ENCODE data around the gene GRK2. TPM values are rescaled to one million over a fixed set of nuclear protein-coding genes. Genes with fewer than 3 reads are reported as not detected.
A peak's percentile ranks its signal among the peaks of the same experiment; 100 is the strongest.

Gene GRK2
- total RNA-seq, 3 donors from 2014 or later = 41.1 to 52.8 (median 52.1) TPM

DNA sequence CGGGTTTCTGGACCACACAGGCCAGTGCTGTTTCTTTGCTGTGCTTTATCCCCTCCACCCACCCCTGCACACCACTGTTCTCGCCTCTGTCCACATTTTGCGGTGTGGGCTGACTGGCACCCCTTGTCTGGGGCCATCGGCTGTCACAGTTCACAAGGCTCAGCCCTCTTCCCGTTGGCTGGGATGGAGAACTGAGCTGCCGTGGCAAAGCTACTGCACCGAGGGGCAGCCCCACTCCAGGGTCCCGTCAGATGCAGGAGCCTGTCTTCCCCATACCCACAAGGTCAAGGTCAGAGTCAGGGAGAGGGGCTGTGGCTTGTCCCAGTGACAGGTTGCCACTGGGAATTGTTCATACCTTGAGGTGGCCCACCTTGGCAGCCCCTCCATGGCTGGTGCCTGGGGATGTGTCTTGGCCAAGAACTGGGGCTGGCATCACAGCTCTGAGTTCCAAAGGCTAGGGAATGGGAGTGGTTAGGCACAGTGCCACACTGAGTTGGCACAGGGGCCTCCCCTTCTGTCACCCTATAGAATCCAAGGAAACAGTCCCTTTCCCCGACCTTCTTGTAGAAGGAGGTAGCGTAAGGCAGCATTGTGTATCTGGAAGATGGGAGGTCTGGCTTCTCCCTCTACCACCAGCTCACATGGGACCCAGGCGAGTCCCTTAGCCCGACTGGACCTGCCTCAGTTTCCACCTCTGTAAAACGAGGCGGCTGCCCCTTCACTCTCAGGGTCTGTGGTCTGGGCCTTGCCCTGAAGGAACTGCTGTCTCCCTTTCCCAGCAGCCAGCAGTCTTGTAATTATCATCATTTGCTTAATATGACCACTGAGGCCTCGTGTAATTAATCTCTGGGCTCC lies 3.4 kb downstream of the GRK2 start:
- Histone ChIP-seq H3K36me3 (no peaks in the 10 kb centered on the region), H3K9me3 (no peaks in the 10 kb centered on the region), H3K4me3 (peak overlapping the region; percentile 12 to 99 (median 21)), H3K27ac (peak overlapping the region; percentile 74 to 92), H3K4me1 (peaks cover 34 to 58% of the 10 kb centered on the region in 2 donors), H3K27me3 (no peaks in the 10 kb centered on the region)
- intact Hi-C loops (cut with DNase I; ENCODE audit: low total_unique reads) = loop anchor here (2.0 kb wide), 1 partner anchor 55 kb away; no protein-coding TSS in a partner anchor
- DNase-seq (ENCODE audit: low spot score in 2 of 2) = no peak
- TF ChIP-seq POLR2A (IDR thresholded peaks at IDR 0.05) (no peak), POLR2AphosphoS5 (IDR thresholded peaks at IDR 0.05) (no peak)
- TF ChIP-seq, protein P1, sequence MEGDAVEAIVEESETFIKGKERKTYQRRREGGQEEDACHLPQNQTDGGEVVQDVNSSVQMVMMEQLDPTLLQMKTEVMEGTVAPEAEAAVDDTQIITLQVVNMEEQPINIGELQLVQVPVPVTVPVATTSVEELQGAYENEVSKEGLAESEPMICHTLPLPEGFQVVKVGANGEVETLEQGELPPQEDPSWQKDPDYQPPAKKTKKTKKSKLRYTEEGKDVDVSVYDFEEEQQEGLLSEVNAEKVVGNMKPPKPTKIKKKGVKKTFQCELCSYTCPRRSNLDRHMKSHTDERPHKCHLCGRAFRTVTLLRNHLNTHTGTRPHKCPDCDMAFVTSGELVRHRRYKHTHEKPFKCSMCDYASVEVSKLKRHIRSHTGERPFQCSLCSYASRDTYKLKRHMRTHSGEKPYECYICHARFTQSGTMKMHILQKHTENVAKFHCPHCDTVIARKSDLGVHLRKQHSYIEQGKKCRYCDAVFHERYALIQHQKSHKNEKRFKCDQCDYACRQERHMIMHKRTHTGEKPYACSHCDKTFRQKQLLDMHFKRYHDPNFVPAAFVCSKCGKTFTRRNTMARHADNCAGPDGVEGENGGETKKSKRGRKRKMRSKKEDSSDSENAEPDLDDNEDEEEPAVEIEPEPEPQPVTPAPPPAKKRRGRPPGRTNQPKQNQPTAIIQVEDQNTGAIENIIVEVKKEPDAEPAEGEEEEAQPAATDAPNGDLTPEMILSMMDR (IDR thresholded peaks at IDR 0.05) = no peak

DNA sequence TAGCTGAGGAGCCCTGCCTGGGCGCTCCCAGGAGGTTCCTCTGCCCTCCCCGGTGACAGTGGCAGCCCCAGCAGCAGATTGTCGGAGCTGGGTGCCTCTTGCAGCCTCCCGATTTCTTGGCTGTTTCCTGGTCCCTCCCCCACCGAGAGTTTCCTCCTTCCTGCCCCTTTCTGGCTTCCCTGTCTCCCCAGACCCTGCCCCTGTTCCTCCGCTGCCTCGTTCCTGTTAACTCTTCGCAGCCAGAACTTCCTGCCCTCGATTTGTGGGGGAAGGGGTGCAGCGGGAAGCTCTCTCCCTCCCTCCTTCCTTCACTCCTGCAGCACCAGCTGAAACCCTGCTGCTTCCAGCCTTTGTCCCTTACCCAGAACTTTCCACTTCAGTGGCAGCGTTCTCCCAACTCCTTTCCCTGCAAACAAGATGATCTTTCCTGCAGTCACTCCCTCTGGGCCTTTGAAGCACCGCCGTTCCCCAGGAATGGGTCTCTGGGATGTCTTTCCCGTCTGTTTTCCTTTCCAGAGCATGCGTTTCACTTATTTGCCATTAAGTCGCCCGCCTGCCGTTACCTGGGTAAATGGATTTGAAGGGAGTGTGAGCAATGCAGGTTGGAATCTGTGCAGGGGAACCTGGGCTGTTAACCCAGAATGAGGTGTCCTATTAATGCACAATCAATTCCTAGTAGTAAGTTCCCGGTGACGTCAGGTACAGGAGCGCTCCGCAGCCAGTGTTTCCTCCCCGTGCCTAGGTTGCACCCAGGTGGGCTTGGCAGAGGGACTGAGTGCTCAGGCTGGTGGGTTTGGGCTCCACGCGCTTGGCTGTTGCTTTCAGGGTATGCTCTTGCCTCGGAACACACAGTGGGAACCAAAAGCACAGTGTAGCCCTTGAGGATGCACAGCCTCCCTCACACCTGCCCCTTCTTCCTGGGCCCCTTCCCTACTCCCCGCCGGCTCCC lies 4.3 kb downstream of the GRK2 start:
- peak overlapping the region; percentile 12 to 99 (median 21) for H3K4me3 ChIP-seq
- DNase-seq (ENCODE audit: low spot score in 2 of 2) = peak in 1 of 2 donors; percentile 42
- peak overlapping the region; percentile 74 to 92 for H3K27ac ChIP-seq

DNA sequence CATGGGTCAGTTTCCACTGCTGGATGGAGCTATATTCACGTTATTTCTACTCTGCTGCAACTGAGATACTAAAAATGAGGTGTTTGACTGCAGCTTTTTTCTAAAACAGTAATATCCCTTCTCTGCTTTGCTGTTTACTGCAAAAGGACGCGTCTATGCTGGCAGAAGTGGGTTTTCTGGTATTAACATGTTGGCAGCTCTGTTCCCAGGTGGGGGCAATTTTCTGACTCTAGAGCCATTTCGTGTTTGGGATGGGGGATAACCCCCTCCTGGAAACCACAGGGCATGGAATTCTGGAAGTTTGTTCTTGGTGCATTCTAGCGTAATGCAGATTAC lies 4.9 kb downstream of the GRK2 start:
- intact Hi-C loops (cut with DNase I; ENCODE audit: low total_unique reads) = no loop called here
- peak overlapping the region; percentile 29 to 92 for H3K27ac ChIP-seq
- TF ChIP-seq, protein P1 (IDR thresholded peaks at IDR 0.05) = no peak
- TF ChIP-seq POLR2AphosphoS5 (IDR thresholded peaks at IDR 0.05) (no peak), POLR2A (IDR thresholded peaks at IDR 0.05) (no peak)
- H3K36me3 ChIP-seq = no peaks in the 10 kb centered on the region
- H3K27me3 ChIP-seq = no peaks in the 10 kb centered on the region
- peak in 1 of 2 donors; percentile 14 for DNase-seq (ENCODE audit: low spot score in 2 of 2)
- no peaks in the 10 kb centered on the region for H3K9me3 ChIP-seq
- H3K4me3 ChIP-seq = peak overlapping the region in 1 of 3 donors; percentile 99
- peaks cover 44 to 65% of the 10 kb centered on the region in 2 donors for H3K4me1 ChIP-seq

More for the DNA sequence above, 4.3 kb downstream of the GRK2 start:
- Histone ChIP-seq H3K9me3 (no peaks in the 10 kb centered on the region), H3K4me1 (peaks cover 38 to 61% of the 10 kb centered on the region in 2 donors), H3K27me3 (no peaks in the 10 kb centered on the region), H3K36me3 (no peaks in the 10 kb centered on the region)
- TF ChIP-seq POLR2A (IDR thresholded peaks at IDR 0.05) (no peak), POLR2AphosphoS5 (IDR thresholded peaks at IDR 0.05) (no peak)
- intact Hi-C loops (cut with DNase I; ENCODE audit: low total_unique reads) = no loop called here

DNA sequence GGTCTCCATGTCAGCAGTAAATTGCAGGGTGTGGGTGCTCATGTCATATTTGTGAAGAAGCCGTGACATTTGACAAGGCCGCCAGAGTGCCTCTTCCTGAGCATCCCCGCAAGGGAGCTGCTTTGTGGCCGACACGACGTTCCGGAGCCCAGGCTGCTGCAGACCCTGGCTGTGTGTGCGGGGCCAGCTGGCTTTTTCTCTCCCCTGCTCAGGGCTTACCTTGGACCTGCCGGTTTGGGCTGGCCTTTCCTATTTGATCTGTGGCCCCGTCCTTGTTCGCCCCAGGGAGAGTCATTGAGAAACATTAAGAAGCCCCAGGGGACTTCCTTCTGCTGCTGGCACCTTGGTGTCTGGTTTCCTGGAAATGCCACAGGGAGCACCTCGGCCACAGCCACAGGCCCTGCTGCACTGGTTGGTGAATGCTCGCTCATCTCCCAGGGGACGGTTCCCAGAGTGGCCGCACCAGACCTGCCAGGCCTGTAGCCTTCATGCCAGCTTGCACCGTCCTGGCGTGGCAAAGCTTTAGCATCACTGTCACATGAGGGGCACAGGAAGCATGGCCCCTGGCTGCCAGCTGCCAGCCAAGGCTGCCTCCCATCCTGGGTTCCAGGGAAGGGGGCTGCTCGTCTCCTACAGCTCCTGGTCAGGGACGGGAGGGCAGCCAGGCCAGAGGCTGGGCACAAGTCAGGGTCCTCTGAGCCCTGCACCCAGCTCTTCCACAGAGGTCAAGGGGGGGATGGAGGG lies 5.4 kb downstream of the GRK2 start:
- Histone ChIP-seq H3K27ac (peak overlapping the region; percentile 75 to 92), H3K36me3 (no peaks in the 10 kb centered on the region), H3K4me3 (peak overlapping the region in 1 of 3 donors; percentile 35), H3K9me3 (no peaks in the 10 kb centered on the region), H3K4me1 (peaks cover 48 to 70% of the 10 kb centered on the region in 2 donors), H3K27me3 (no peaks in the 10 kb centered on the region)
- TF ChIP-seq POLR2A (IDR thresholded peaks at IDR 0.05) (no peak), POLR2AphosphoS5 (IDR thresholded peaks at IDR 0.05) (no peak)
- TF ChIP-seq, protein P1 (IDR thresholded peaks at IDR 0.05) = no peak
- intact Hi-C loops (cut with DNase I; ENCODE audit: low total_unique reads) = no loop called here
- peak in 1 of 2 donors; percentile 46 for DNase-seq (ENCODE audit: low spot score in 2 of 2)
